NCI-H226 (cell line): ENCODE results near the gene HVCN1.
A peak's percentile ranks its signal among the peaks of the same experiment; 100 is the strongest.
"Not testable (repeated sequence)": the region's sequence is repeated elsewhere in the genome, so short reads cannot be mapped to it uniquely, and the experiment has no call there.

ENCODE experiments used
- DNase-seq: peaks from one replicate; pipeline ENCODE4 v3.0.0-alpha.2; 2015

The HVCN1 gene, protein sequence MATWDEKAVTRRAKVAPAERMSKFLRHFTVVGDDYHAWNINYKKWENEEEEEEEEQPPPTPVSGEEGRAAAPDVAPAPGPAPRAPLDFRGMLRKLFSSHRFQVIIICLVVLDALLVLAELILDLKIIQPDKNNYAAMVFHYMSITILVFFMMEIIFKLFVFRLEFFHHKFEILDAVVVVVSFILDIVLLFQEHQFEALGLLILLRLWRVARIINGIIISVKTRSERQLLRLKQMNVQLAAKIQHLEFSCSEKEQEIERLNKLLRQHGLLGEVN

DNA sequence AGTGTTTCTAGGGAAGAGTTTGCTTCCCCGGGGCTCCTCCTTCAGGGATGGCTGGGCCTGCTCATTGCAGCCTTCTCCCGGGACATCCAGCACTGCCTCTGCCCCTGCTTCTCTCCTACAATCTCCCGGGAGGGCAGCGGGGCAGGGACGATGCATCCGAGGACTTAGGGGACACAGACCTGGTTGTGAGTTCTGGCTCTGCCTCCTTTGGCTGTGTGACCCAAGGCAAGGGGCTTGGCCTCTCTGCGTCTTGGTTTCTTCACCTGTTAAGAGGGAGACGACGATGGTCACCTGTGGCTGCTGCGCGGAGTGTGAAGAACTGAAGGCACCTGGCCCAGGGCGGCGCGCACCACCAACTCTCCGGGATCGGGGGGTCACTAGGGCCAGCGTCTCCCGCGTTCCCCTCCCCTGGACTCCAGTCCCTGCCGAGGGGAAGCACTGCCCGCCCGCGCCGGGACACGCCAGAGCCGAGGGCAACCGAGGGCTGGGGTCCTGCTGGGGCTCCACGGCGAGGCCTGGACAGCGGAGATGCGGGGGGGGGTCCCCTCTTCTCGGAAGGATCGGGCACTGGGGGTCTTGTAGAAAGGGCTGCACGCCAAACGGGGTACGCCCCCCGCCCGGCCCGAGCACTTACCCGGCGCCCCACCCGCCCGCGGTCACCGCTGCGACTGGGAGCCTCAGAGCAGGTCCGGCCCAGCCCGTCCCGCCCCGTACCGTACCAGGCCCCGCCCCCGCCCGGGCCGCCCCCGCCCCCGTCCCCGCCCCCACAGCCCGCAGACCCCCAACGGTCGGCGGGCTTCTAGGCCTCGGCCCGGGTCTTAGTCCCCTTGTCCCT is at the start of gene HVCN1:
HVCN1 (minus strand) TSS at position 670 of the 835 bp plus-strand sequence. CDS start 5,870 bp downstream, outside the sequence.
- DNase-seq = no peak

DNA sequence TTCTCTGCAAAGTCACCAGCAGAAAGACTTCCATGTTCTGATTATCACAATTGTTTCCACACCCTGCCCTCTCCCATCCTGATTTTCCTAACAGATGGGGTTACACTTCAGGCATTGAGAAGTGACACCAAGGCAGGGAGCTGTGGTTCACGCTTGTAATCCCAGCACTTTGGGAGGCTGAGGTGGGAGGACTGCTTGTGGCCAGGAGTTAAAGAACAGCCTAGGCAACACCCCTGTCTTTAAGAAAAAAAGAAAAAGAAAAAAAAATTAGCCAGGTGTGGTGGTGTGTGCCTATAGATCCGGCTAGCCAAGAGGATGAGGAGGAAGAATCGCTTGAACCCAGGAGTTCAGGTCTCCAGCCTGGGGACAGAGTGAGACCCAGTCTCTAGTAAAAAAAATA is 48.6 kb upstream of the HVCN1 start:
- no peak for DNase-seq

DNA sequence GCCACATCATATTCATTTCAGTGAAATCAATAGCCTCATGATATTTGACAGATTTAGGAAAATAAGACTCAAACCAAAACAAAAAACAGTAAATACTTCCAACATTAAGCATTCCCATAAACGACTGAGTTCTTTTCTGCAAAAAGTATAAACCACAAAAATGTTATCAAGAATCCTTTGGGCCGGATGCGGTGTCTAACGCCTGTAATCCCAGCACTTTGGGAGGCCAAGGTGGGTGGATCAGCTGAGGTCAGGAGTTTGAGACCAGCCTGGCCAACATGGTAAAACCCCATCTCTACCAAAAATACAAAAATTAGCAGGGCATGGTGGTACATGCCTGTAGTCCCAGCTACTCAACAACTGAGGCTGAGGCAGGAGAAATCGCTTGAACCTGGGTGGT is 48.1 kb upstream of the HVCN1 start:
- DNase-seq = peak; percentile 46

DNA sequence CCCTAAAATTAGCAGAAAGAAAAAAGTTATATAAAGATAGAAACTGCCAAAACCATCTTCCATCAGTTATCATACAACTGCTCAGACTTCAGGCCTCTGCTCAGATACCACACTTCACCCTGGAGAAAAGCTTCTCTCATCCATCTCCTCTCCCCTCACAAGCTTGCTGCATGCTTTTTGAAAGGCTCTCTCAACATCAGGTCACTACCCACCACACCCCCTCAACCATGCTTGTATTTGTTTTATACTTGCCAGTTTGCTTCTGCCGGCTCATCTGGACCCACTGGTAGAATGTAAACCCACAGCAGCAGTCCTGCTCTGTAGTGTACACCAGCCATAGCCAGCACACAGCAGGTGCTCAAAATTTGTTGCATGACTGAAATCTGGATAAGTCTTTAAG is 45.0 kb upstream of the HVCN1 start:
- DNase-seq = no peak

DNA sequence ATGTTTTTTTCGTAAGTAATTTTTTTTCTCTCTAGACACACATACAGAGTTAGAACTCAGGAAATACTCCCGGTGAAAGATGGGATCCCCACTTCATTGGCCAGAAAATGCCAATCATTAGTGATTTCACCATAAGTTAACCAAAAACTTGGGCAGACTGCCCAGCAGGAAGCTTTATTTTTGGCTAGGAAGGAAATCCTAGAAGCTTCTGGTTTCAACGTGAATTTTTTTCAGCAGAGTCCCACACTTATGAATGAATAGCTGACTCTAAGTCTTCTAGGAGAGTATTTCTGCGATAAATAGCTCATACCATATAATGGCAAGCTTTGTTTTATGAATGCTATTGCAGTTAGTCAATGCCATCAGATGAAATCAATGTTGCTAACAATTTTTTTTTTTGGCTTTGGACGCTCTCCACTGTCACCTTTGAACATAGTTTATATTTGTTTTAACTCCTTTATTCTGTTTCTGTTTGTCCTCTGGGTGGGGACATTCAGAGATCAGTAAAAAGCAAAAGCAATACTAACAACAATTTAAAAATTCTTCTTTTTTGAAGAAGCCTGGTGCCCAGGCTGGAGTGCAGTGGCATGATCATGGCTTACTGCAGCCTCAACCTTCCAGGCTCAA is 44.3 kb upstream of the HVCN1 start:
- DNase-seq = peak; percentile 9

DNA sequence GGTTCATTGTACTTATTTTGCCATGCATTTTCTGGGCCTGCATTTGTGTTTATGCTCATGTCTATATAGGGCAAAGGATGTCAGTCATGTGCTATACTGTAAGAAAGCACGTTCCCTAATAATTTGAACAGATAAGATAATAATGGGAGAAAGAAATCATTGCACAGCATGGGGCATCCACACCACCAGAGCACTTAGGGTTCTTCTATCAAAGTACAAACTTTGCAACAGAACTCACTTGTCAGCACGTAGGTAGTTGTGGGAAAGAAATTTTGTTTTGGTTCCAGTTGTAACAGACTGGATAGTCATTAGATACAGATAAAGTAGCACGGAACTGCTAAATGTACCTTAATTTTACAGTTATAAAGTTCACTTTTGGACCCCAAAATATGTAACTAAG is 43.7 kb upstream of the HVCN1 start:
- no peak for DNase-seq

DNA sequence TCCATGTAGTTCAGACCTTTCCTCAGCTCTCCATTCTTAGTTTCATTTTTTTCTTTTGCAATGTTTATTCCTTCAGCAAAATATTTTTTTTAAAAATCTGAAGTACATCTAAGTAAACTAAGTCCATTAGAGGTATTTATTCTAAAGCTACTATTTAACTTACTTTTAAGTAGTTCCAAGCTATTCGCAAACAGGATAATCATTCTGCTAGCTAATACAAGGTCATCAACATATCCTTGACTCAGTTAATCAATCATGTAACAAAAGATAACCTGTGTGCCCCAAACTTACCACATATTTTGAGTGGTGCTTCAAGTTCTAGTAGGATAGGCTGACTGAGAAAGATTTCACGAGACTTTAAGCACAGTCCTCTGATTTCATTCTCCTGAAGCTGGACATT is 42.6 kb upstream of the HVCN1 start:
- DNase-seq = no peak

DNA sequence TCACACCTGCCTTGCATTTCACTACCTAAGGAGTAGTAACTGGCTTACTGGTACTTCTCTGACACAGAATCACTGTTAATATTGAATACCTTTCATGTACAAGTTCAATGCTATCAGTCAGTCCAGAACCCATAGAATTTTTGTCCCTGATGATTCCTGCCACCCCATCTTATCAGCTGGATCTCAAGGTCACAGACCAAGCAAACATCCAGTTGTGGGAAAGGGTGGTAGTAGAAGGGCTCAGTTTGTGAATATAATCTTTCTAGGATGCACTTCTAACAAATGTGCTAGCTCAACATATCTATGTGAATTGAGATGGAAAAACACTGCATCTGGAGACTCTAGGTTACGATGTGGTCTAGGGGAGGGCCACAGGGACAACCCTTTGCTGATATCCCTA is 39.7 kb upstream of the HVCN1 start:
- DNase-seq = no peak

DNA sequence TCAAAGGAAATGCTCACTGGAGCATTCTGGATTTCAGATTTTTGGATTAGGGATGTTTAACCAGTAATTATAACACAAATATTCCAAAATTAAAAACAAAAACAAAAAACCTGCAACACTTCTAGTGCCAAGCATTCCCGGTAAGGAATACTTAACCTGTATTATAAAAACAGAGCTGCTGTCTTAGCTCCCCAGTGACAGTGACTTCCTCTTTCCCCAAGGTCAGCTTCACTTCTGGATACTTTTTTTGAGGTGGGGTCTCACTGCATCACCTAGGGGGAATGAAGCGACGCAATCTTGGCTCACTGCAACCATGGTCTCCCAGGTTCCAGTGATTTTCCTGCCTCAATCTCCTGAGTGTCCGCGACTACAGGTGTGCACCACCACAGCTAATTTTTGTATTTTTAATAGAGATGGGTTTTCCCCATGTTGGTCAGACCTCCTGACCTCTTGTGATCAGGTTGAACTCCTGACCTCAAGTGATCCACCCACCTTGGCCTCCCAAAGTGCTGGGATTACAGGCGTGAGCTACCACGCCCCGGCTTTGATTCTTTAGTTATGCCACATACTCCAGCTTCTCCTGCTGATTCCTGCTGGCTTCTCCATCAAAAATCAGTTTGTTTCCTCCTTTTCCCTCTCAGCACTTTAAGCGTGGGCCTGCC is 37.9 kb upstream of the HVCN1 start:
- DNase-seq = no peak

DNA sequence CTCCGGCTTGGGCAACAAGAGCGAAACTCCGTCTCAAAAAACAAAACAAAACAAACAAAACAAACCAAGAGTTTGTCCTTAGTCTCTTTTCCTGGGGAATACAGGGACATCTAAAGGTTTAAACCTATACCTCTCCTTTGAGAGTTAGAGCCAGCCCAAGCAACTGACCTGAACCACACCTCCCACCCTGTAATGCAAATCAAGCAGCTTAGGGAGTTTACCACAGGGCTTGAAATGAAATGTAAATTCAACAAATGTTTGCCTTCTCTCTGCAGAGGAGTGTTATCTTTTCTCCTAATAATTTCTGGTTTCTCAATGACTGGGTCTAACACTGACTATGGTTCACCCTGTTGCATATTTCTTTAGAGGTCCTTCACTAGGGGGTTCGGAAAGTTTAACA is 37.1 kb upstream of the HVCN1 start:
- no peak for DNase-seq

DNA sequence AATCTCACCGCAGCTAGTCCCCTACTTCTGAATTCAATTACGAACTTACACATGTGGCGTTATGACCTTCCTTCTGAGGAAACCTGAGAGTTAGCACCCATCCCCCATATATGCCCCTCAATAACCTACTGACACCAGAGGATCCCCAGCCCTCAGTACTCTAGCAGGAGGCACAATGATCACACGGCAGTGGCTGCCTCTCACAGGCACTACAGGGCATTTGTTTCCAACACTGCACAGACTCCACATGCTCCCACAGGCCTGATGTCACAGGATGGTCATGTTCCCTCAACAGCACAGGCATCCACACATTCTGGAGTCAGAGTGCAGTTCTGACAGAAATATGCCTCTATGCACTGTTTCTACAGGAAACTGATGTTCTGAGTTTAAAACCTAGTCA is 36.4 kb upstream of the HVCN1 start:
- DNase-seq = no peak

DNA sequence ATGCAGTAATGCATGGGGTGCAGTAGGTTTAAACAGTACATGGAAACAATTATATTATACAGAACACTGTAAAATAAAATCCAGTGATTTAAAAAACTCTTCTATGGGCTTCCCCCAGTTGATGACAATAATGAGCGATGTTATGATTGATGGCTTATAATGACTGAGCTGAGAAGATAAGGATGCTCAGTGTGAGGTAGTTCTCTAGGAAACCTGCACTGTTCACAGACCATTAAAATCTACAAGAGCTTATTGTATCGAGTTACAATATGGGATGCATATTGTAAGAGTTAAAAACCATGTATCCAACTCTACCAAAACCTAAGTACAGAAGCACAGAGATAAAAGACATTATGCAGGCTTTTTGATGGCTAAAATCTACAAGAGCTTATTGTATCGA is 34.0 kb upstream of the HVCN1 start:
- DNase-seq = not testable (repeated sequence)

DNA sequence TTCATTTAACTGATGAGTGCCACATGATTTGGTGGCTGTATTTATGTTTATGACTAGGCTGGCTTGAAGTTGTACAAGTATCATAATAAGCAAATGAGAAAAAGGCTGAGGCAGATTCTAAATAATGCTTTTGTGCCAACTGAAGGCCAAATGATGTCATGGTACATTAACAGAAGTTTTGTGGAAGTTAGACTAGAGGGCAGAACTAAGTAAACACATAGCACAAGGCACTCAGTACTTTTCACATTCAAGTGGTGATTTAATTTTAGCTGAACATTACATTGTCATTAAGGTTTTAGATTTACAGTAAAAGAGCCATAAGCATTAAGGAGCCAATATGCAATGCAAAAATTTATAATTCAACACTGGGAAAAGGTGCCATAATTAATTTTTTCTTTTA is 32.7 kb upstream of the HVCN1 start:
- DNase-seq = no peak

DNA sequence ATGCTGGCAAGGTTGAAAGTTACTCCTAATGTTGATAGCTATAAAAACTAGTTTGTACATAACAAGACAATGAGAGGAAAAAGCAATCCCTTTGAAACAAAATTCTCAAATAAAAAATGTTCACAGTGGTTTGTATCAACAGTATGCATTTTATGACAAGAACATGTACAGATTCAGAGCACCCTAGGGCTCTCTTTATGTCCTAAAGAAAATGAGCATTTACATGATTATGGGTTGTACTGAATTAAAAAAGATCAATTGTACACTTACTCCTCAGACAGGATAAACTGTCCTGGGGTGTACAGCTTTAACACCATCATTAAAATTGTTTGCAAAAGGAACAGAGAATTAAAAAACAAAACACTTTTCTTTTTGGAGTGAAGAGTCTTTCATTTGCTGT is 31.6 kb upstream of the HVCN1 start:
- no peak for DNase-seq

DNA sequence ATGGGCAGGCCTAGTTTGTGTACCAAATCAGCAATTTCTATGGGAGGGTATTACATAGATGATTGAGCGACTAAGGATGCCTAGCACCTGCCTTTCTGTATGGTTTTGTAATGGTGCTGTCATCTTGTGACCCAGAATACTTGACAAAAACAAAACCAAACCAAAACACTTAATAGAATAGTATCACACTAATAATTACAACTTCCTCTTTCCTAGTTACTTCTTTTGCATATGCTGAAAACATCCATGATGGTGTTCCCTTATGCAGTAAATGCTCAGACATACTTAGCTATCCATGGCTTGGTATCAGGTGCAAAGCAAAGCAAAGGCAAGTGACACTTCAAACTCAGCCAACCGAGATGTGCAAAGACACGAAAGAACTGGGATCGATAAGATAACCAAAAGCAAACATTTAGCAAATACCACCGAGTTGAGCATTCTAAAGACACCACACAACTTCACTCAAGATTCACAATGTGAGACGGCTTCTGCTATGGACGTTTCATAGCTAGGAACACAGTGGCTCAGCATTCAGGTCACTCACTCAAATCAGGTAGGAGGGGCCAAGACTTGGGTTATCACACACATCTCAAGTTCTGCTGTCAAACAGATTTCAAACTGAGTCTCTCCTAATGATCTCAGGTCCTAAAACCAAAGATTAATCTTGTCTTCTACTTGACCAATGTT is 29.4 kb upstream of the HVCN1 start:
- DNase-seq = no peak

DNA sequence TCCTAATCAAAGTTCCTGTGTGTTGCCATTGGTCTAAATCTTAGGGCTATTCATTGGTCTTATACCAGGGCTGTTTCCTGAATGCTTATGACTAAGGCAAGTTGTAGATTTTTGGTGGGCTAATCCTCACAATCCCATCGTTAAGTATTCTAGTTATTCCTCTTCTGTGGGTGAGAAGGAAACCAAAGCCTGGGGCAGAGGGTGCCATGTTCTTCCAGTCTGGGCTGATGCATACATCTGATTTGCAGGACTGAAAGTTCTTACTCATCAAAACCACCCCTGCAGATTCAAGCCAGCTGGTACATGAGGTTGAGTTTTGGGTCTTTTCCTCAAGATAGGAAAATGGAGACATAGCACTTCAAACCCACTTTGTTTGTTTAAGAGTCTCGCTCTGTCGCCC is 28.1 kb upstream of the HVCN1 start:
- no peak for DNase-seq

DNA sequence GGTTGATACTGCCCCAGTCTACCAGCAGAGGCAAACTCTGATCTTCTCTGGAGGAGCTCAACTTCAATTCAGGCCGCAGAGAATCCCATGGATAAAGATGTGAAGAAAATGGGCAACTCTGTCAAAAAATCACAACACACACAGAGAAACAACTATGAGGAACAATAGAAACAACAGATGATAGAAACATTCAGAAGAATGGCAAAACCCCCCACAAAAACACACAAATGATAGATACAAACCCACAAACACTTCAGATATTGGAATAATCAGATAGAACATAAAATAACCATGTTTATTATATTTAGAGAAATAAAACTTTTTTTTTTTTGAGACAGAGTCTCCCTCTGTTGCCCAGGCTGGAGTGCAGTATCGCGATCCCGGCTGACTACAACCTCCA is 20.0 kb upstream of the HVCN1 start:
- no peak for DNase-seq

DNA sequence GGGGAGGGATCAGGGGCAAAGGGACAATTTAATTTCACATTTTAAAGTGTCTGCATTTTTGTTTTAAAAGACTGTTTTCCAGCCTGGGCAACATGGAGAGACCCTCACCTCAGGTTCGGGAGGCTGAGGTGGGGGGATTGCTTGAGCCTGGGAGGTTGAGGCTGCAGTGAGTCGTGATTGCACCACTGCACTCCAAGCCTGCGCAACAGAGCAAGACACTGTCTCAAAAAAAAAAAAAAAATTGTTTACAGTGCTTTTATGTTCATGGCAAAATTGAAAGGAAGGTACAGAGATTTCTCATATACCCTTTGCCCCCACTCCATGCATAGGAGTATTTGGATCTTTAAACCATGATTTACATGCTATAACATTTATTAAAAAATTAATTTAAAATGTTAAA is 16.4 kb upstream of the HVCN1 start:
- DNase-seq = no peak

DNA sequence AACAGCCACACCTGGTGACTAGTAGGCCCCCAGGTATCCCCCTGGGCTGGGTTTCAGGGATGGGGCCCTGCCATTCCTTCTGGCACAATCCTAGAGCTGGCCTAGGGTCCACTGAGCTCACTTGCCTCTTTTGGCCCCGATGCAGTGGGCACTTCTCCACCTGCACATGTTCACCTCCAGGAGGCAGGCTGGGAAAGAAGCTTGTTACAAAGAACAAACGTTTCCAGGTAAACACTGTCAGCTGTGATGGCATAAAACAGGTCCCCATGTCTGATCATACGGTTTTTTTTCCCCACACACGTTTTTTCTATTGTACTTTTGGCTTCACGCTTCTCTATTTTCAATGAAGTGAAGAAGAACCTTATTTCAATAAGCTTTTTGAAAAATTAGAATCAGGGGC is 15.8 kb upstream of the HVCN1 start:
- peak; percentile 4 for DNase-seq

DNA sequence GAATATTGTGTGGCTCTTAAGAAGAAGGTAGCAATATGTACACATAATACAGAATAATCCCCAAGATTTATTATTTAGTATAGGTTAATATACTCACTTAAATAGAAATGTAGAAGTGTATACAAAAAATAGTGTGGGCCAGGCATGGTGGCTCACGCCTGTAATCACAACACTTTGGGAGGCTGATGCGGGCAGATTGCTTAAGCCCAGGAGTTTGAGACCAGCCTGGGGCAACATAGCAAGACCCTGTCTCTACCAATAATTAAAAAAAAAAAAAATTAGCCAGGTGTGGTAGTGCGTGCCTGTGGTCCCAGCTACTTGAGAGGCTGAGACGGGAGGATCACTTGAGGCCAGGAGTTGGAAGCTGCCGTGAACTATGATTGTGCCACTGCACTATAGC is 15.3 kb upstream of the HVCN1 start:
- no peak for DNase-seq

DNA sequence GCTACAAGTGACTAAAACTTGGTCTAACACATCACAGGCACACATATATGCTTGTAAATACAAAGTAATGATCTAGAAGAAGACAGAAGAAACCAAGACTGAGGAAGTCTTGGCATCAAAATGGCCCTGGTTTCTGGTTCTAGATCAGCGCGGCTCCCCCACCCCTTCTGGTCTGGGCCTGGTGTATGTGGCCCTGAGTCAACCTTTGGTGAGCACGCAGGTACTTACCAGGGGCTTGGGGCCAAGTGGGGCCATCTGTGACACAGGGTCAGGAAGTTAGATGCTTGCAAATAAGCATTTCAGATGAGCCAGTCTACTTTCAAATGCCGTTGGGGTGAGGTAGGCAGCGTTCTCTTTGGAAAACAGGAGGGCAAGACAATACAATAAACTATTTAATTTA is 13.2 kb upstream of the HVCN1 start:
- no peak for DNase-seq

DNA sequence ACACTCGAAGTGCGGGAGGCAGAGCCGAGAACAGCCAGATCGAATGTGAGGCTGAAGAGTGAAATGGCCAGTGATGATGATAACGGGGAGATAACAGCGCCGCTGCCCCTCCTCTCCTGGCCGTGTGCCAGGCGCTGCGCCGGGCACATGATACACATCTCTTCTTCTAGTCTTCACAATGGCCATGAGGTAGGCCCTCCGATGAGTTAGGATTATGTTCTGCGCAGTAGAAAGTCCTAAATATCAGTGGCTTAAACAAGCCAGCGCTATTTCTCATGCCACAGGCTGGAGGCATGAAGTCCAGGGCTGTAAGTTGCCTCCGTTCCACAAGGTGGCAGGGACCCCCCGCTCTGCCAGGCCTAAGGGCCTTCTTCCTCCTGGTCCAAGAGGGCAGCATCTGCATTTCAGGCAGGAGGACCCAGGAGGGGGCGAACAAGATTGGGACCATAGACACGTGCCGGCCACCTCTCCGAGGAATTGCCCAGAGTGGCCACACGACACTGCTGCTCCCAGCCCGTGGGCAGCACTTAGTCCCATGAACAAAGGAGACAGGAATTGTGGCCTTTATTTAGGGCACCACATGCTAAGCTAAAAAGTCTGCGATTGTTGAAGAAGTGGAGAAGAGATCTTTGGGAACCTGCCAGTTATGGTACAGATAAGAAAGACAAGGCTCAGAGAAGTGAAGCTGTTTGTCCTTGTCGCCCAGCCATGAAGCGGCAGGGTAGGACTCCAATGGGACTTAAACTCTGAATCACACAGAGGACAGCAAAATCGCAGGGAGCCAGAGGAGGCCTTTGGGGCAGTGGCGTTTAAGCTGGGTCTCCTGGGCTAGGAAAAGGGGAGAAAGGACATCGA is 10.9 kb upstream of the HVCN1 start:
- DNase-seq = no peak
